HepG2 (cell line): ENCODE measurements around the gene YIF1B. TPM values are rescaled to one million over a fixed set of nuclear protein-coding genes. Genes with fewer than 3 reads are reported as not detected.

ENCODE experiments used
- ARNTL ChIP-seq: sonication (generic); formaldehyde crosslinking; IDR thresholded peaks from 2 replicates; pipeline ENCODE4 v1.4.0; 2020; ENCODE audit warnings: mild to moderate bottlenecking, missing genetic modification reagents
- CCDC6 ChIP-seq: sonication (generic); formaldehyde crosslinking; IDR thresholded peaks from 2 replicates; pipeline ENCODE4 v1.8.1; 2022; ENCODE audit warnings: mild to moderate bottlenecking, missing genetic modification reagents, moderate library complexity
- EEA1 ChIP-seq: sonication (generic); formaldehyde crosslinking; IDR thresholded peaks from 2 replicates; pipeline ENCODE4 v1.5.1; 2020; ENCODE audit warnings: mild to moderate bottlenecking, missing genetic modification reagents, borderline replicate concordance
- FOXO1 ChIP-seq: sonication (generic); formaldehyde crosslinking; IDR thresholded peaks from 2 replicates; pipeline ENCODE4 v1.4.0; 2020; ENCODE audit warnings: missing genetic modification reagents
- PCBP1 ChIP-seq: fragments of 200-400 bp; formaldehyde crosslinking; IDR thresholded peaks from 2 replicates; pipeline ENCODE4 v1.6.1; 2017; ENCODE audit warnings: mild to moderate bottlenecking, low read depth, low read length, borderline replicate concordance
- POLR2G ChIP-seq: fragments of 200-400 bp; formaldehyde crosslinking; IDR thresholded peaks from 2 replicates; pipeline ENCODE4 v1.6.1; 2018; ENCODE audit warnings: mild to moderate bottlenecking, low read depth, low read length, moderate library complexity
- YY1 ChIP-seq: IDR thresholded peaks from 2 replicates; pipeline ENCODE4 v1.6.1; 2011; ENCODE audit warnings: low read length, low read depth, moderate library complexity, mild to moderate bottlenecking; ENCODE audit not compliant: insufficient read depth, insufficient replicate concordance
- ZFP90 ChIP-seq: sonication (generic); formaldehyde crosslinking; IDR thresholded peaks from 2 replicates; pipeline ENCODE4 v1.8.0; 2022; ENCODE audit warnings: missing genetic modification reagents, mild to moderate bottlenecking, inconsistent platforms, borderline replicate concordance
- ZMYM4 ChIP-seq: sonication (generic); formaldehyde crosslinking; IDR thresholded peaks from 2 replicates; pipeline ENCODE4 v1.8.1; 2023; ENCODE audit warnings: mild to moderate bottlenecking, missing genetic modification reagents
- ZNF205 ChIP-seq: IDR thresholded peaks from 2 replicates; pipeline ENCODE4 v1.6.1; 2018; ENCODE audit warnings: missing biosample characterization, missing genetic modification reagents
- ZNF274 ChIP-seq: sonication (generic); formaldehyde crosslinking; IDR thresholded peaks from 2 replicates; pipeline ENCODE4 v1.5.1; 2020; ENCODE audit warnings: mild to moderate bottlenecking, missing genetic modification reagents
- polyA plus RNA-seq, 8 experiments: library from polyadenylated mRNA; depleted of rRNA in 3 of 8; stranded (reverse) in 7 of 8; unstranded in 1 of 8; fragments of >200 nt; fragmentation: Illumina TruSeq in 4 of 8; extraction: Trizol in 4 of 8; gene quantifications; 2 replicates each; pipeline versions ENCODE4 v1.2.1 to v1.2.3, GENCODE V29; 2011 to 2016; ENCODE audit warnings: low read depth in 4 of 8, missing spikeins in 1 of 8, mixed read lengths in 1 of 8; ENCODE audit not compliant: insufficient read depth in 1 of 8
- total RNA-seq, 5 experiments: library from RNA; depleted of rRNA; stranded (reverse); fragments of >200 nt; fragmentation: Illumina TruSeq; extraction: Trizol; gene quantifications; 2 replicates each; pipeline ENCODE4 v1.2.3, GENCODE V29; 2016; ENCODE audit warnings: low read depth in 1 of 5
- TF ChIP-seq, protein P1 (sequence below): sonication (generic); formaldehyde crosslinking; IDR thresholded peaks from 2 replicates; pipeline ENCODE4 v1.5.1; 2020; ENCODE audit warnings: mild to moderate bottlenecking, moderate library complexity, missing genetic modification reagents
- TF ChIP-seq, protein P2 (sequence below): sonication (generic); formaldehyde crosslinking; IDR thresholded peaks from 2 replicates; pipeline ENCODE4 v1.4.0; 2020; ENCODE audit warnings: missing genetic modification reagents, borderline replicate concordance
- TF ChIP-seq, protein P3 (sequence below): sonication (generic); formaldehyde crosslinking; IDR thresholded peaks from 2 replicates; pipeline ENCODE4 v1.8.0; 2022; ENCODE audit warnings: mild to moderate bottlenecking, missing genetic modification reagents
- TF ChIP-seq, protein P4 (sequence below), 2 experiments: sonication (generic) in 1 of 2; formaldehyde crosslinking in 1 of 2; IDR thresholded peaks; 2 replicates each; pipeline versions ENCODE4 v1.6.1 to v1.9.0; 2014 to 2022; ENCODE audit warnings: antibody characterized with exemption in 1 of 2, borderline replicate concordance in 1 of 2, inconsistent platforms in 1 of 2, low read depth in 1 of 2, missing genetic modification reagents in 1 of 2

Gene YIF1B
- total and polyA plus RNA-seq, 2 of the 13 experiments (the other 11 are each of a cell fraction or from before 2014, with no cell fraction given), result 41.4 to 85.2 TPM

DNA sequence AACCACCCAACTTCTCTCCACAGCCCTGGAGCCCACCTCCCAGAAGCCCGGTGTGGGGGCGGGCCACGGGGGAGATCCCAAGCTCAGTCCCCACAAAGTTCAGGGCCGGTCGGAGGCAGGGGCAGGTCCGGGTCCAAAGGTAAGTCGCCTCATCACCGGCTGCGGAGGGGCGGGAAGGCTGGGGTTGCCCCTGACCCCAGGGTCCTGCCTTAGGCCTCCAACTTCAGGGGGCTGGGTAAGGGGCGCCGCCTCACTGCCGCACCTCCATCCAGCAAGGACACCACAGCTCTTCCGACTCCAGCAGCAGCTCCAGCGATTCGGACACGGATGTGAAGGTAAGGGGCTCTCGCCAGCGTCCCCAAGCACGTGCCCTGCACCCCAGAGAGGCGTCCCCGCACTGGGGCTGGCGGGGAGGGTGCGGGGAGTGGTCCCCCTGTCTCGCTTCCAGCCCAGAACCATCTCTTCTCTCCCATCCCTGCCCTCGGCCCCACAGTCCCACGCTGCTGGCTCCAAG lies 11.3 kb downstream of the YIF1B start (continued):
- TF ChIP-seq, protein P1, sequence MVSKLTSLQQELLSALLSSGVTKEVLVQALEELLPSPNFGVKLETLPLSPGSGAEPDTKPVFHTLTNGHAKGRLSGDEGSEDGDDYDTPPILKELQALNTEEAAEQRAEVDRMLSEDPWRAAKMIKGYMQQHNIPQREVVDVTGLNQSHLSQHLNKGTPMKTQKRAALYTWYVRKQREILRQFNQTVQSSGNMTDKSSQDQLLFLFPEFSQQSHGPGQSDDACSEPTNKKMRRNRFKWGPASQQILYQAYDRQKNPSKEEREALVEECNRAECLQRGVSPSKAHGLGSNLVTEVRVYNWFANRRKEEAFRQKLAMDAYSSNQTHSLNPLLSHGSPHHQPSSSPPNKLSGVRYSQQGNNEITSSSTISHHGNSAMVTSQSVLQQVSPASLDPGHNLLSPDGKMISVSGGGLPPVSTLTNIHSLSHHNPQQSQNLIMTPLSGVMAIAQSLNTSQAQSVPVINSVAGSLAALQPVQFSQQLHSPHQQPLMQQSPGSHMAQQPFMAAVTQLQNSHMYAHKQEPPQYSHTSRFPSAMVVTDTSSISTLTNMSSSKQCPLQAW (CRISPR knock-in tag), result no peak
- TF ChIP-seq YY1 (no peak), ZMYM4 (no peak), ZFP90 (CRISPR knock-in tag) (no peak), EEA1 (CRISPR knock-in tag) (no peak), ZNF205 (CRISPR knock-in tag) (no peak), CCDC6 (CRISPR knock-in tag) (no peak), ARNTL (no peak), POLR2G (no peak), PCBP1 (peak; percentile 21; the same call in 1 of the 2 replicates), FOXO1 (CRISPR knock-in tag) (no peak), ZNF274 (CRISPR knock-in tag) (no peak)
- TF ChIP-seq, protein P2, sequence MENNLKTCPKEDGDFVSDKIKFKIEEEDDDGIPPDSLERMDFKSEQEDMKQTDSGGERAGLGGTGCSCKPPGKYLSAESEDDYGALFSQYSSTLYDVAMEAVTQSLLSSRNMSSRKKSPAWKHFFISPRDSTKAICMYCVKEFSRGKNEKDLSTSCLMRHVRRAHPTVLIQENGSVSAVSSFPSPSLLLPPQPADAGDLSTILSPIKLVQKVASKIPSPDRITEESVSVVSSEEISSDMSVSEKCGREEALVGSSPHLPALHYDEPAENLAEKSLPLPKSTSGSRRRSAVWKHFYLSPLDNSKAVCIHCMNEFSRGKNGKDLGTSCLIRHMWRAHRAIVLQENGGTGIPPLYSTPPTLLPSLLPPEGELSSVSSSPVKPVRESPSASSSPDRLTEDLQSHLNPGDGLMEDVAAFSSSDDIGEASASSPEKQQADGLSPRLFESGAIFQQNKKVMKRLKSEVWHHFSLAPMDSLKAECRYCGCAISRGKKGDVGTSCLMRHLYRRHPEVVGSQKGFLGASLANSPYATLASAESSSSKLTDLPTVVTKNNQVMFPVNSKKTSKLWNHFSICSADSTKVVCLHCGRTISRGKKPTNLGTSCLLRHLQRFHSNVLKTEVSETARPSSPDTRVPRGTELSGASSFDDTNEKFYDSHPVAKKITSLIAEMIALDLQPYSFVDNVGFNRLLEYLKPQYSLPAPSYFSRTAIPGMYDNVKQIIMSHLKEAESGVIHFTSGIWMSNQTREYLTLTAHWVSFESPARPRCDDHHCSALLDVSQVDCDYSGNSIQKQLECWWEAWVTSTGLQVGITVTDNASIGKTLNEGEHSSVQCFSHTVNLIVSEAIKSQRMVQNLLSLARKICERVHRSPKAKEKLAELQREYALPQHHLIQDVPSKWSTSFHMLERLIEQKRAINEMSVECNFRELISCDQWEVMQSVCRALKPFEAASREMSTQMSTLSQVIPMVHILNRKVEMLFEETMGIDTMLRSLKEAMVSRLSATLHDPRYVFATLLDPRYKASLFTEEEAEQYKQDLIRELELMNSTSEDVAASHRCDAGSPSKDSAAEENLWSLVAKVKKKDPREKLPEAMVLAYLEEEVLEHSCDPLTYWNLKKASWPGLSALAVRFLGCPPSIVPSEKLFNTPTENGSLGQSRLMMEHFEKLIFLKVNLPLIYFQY (CRISPR knock-in tag), result no peak
- TF ChIP-seq, protein P3, sequence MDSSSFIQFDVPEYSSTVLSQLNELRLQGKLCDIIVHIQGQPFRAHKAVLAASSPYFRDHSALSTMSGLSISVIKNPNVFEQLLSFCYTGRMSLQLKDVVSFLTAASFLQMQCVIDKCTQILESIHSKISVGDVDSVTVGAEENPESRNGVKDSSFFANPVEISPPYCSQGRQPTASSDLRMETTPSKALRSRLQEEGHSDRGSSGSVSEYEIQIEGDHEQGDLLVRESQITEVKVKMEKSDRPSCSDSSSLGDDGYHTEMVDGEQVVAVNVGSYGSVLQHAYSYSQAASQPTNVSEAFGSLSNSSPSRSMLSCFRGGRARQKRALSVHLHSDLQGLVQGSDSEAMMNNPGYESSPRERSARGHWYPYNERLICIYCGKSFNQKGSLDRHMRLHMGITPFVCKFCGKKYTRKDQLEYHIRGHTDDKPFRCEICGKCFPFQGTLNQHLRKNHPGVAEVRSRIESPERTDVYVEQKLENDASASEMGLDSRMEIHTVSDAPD (CRISPR knock-in tag), result no peak
- TF ChIP-seq, protein P4, sequence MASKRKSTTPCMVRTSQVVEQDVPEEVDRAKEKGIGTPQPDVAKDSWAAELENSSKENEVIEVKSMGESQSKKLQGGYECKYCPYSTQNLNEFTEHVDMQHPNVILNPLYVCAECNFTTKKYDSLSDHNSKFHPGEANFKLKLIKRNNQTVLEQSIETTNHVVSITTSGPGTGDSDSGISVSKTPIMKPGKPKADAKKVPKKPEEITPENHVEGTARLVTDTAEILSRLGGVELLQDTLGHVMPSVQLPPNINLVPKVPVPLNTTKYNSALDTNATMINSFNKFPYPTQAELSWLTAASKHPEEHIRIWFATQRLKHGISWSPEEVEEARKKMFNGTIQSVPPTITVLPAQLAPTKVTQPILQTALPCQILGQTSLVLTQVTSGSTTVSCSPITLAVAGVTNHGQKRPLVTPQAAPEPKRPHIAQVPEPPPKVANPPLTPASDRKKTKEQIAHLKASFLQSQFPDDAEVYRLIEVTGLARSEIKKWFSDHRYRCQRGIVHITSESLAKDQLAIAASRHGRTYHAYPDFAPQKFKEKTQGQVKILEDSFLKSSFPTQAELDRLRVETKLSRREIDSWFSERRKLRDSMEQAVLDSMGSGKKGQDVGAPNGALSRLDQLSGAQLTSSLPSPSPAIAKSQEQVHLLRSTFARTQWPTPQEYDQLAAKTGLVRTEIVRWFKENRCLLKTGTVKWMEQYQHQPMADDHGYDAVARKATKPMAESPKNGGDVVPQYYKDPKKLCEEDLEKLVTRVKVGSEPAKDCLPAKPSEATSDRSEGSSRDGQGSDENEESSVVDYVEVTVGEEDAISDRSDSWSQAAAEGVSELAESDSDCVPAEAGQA (IDR thresholded peaks at IDR 0.05; ENCODE audit: low read depth), result no peak
- TF ChIP-seq, protein P4 (CRISPR knock-in tag; IDR thresholded peaks at IDR 0.05; ENCODE audit: borderline replicate concordance), result no peak
